Mucosa of descending colon (tissue), 3 donors: ENCODE data around the gene CCDC149. TPM values are rescaled to one million over a fixed set of nuclear protein-coding genes. Genes with fewer than 3 reads are reported as not detected.
A peak's percentile ranks its signal among the peaks of the same experiment; 100 is the strongest.

Source experiments
- ATAC-seq: fragments of 200-7000 bp; cut with Tn5 transposase; one replicate; pipeline ENCODE4 v1.9.1; 2020; ENCODE audit warnings: mild to moderate bottlenecking, moderate library complexity
- DNase-seq, 3 donors: peaks; one replicate each; pipeline ENCODE4 v3.0.0-alpha.2; 2020
- H3K36me3 ChIP-seq: fragments of 200-600 bp; one replicate; pipeline ENCODE4 v1.8.0; 2021; ENCODE audit warnings: low read depth, mild to moderate bottlenecking
- H3K4me1 ChIP-seq: fragments of 200-600 bp; one replicate; pipeline ENCODE4 v1.8.0; 2021; ENCODE audit warnings: low read depth, mild to moderate bottlenecking
- H3K4me3 ChIP-seq: fragments of 200-600 bp; one replicate; pipeline ENCODE4 v1.8.0; 2021; ENCODE audit warnings: mild to moderate bottlenecking
- H3K9me3 ChIP-seq: fragments of 200-600 bp; one replicate; pipeline ENCODE4 v1.8.0; 2021; ENCODE audit warnings: mild to moderate bottlenecking
- CTCF ChIP-seq: fragments of 200-600 bp; IDR thresholded peaks from one replicate; pipeline ENCODE4 v1.8.0; 2022; ENCODE audit warnings: antibody characterized with exemption, mild to moderate bottlenecking
- intact Hi-C, 2 donors: fragments of 100-400 bp; cut with DNase I in 1 of 2; cut with micrococcal nuclease in 1 of 2; formaldehyde crosslinking; loops; one replicate each; pipeline versions ENCODE4 v1.11.0 to v1.11.1; 2022; cut with DNase I, micrococcal nuclease
- total RNA-seq, 3 donors: library from RNA; stranded (reverse); fragmentation: NEBNext Ultra II Directional in 2 of 3; extraction: Animal tissue kit (Norgen Biotek cat#: 25700) in 2 of 3; gene quantifications; one replicate each; pipeline versions ENCODE4 v1.2.1 to v1.2.4, GENCODE V29; 2021 to 2023
- donor health status: DM: no; HTN: no; CAD: no; lungs with moderate emphysema.
- donor health status: DM: no; HTN: no; CAD: no.
- donor health status: DM: no; HTN: yes; CAD: no.

The CCDC149 gene
- total RNA-seq, 3 donors from 2014 or later: 14.1 to 23.7 (median 14.2) TPM

- Histone ChIP-seq H3K4me3 (no peak overlapping the region), H3K4me1 (no peaks in the 10 kb centered on the region), H3K9me3 (no peaks in the 10 kb centered on the region), H3K36me3 (no peaks in the 10 kb centered on the region)
- no peak for TF ChIP-seq CTCF
- ATAC-seq (no peak), DNase-seq (no peak)
- intact Hi-C loops: no loop called here
Observed at GRCh38 chr4:24887881-24888430, 24.9 kb downstream of the CCDC149 start.

- Histone ChIP-seq H3K4me1 (no peaks in the 10 kb centered on the region), H3K4me3 (no peak overlapping the region), H3K9me3 (no peaks in the 10 kb centered on the region), H3K36me3 (no peaks in the 10 kb centered on the region)
- no peak for DNase-seq
- ATAC-seq: peak; percentile 56
- no peak for TF ChIP-seq CTCF
- intact Hi-C loops: no loop called here
Observed at GRCh38 chr4:24886596-24886995, 26.2 kb downstream of the CCDC149 start.

- intact Hi-C loops: no loop called here
- Histone ChIP-seq H3K4me3 (no peak overlapping the region), H3K36me3 (no peaks in the 10 kb centered on the region), H3K4me1 (no peaks in the 10 kb centered on the region), H3K9me3 (no peaks in the 10 kb centered on the region)
- ATAC-seq (no peak), DNase-seq (no peak)
- no peak for TF ChIP-seq CTCF
Observed at GRCh38 chr4:24885342-24885741, 27.5 kb downstream of the CCDC149 start.

- no peak for DNase-seq
- no peaks in the 10 kb centered on the region for H3K36me3 ChIP-seq
- no peaks in the 10 kb centered on the region for H3K9me3 ChIP-seq
- ATAC-seq: no peak
- intact Hi-C loops: no loop called here
- H3K4me3 ChIP-seq: no peak overlapping the region
- no peak for TF ChIP-seq CTCF
- no peaks in the 10 kb centered on the region for H3K4me1 ChIP-seq
Observed at GRCh38 chr4:24884902-24885301, 27.9 kb downstream of the CCDC149 start.

GRCh38 chr4:24881508-24882196 lies 31.2 kb downstream of the CCDC149 start:
- intact Hi-C loops: no loop called here
- H3K4me3 ChIP-seq: no peak overlapping the region
- H3K9me3 ChIP-seq: no peaks in the 10 kb centered on the region
- no peaks in the 10 kb centered on the region for H3K36me3 ChIP-seq
- DNase-seq: no peak
- no peak for TF ChIP-seq CTCF
- no peaks in the 10 kb centered on the region for H3K4me1 ChIP-seq
- ATAC-seq: no peak
